Hematopoietic multipotent progenitor cell treated with erythropoietin and hydrocortisone succinate and interleukin-3 and kit ligand, for 17 days (in vitro differentiated cells): ENCODE results near the gene COL5A2.

Source experiments
- DNase-seq: peaks from one replicate; pipeline ENCODE4 v3.0.0-alpha.2; 2015; ENCODE audit warnings: low spot score

Gene COL5A2

GRCh38 chr2:189179570-189179950 is at the start of gene COL5A2:
Gene COL5A2 (minus strand): TSS chr2:189179761. CDS start chr2:189179604, 157 bp downstream.
- no peak for DNase-seq

- no peak for DNase-seq
These were observed 46.5 kb upstream of the COL5A2 start for GRCh38 chr2:189226017-189226416.

GRCh38 chr2:189225032-189225431 is 45.5 kb upstream of the COL5A2 start:
- no peak for DNase-seq

GRCh38 chr2:189222468-189223105 is 43.0 kb upstream of the COL5A2 start:
- DNase-seq: no peak

- DNase-seq: no peak
These were observed 42.4 kb upstream of the COL5A2 start for GRCh38 chr2:189221811-189222467.

GRCh38 chr2:189218236-189218635 is 38.7 kb upstream of the COL5A2 start:
- no peak for DNase-seq

- DNase-seq: no peak
These were observed 38.0 kb upstream of the COL5A2 start for GRCh38 chr2:189217541-189217940.

- DNase-seq: no peak
These were observed 37.5 kb upstream of the COL5A2 start for GRCh38 chr2:189217051-189217450.

GRCh38 chr2:189214484-189214883 is 34.9 kb upstream of the COL5A2 start:
- DNase-seq: no peak

- DNase-seq: no peak
These were observed 33.7 kb upstream of the COL5A2 start for GRCh38 chr2:189213250-189213649.

- no peak for DNase-seq
These were observed 30.9 kb upstream of the COL5A2 start for GRCh38 chr2:189210250-189211087.

- DNase-seq: no peak
These were observed 28.7 kb upstream of the COL5A2 start for GRCh38 chr2:189208254-189208653.

GRCh38 chr2:189204322-189204941 is 24.9 kb upstream of the COL5A2 start:
- DNase-seq: no peak

- no peak for DNase-seq
These were observed 23.7 kb upstream of the COL5A2 start for GRCh38 chr2:189203177-189203799.

- DNase-seq: no peak
These were observed 20.2 kb upstream of the COL5A2 start for GRCh38 chr2:189199797-189200196.

GRCh38 chr2:189192766-189193165 is 13.2 kb upstream of the COL5A2 start:
- no peak for DNase-seq

GRCh38 chr2:189191766-189192165 is 12.2 kb upstream of the COL5A2 start:
- no peak for DNase-seq

- no peak for DNase-seq
These were observed 11.1 kb upstream of the COL5A2 start for GRCh38 chr2:189190685-189191084.

GRCh38 chr2:189188115-189188805 is 8.7 kb upstream of the COL5A2 start:
- DNase-seq: no peak

GRCh38 chr2:189183170-189183569 is 3.6 kb upstream of the COL5A2 start:
- no peak for DNase-seq

GRCh38 chr2:189181706-189182105 is 2.1 kb upstream of the COL5A2 start:
- no peak for DNase-seq
